Fibroblast of skin of scalp (primary cell): ENCODE measurements around the gene VPS36.
"Not testable (repeated sequence)": the region's sequence is repeated elsewhere in the genome, so short reads cannot be mapped to it uniquely, and the experiment has no call there.

Source experiments
- DNase-seq: peaks from one replicate; pipeline ENCODE4 v3.0.0-alpha.2; 2013

Gene VPS36

GRCh38 chr13:52374873-52375411 is 75.5 kb downstream of the VPS36 start:
- no peak for DNase-seq

- DNase-seq: no peak
Measured at GRCh38 chr13:52374389-52374788, 76.0 kb downstream of the VPS36 start.

- not testable (repeated sequence) for DNase-seq
Measured at GRCh38 chr13:52373277-52373676, 77.2 kb downstream of the VPS36 start.

GRCh38 chr13:52371736-52372247 is 78.6 kb downstream of the VPS36 start:
- peak; percentile 65 for DNase-seq

- DNase-seq: no peak
Measured at GRCh38 chr13:52366291-52366690, 84.1 kb downstream of the VPS36 start.
